ENCODE results near the gene ZNF335.

ZNF335 gene

DNA sequence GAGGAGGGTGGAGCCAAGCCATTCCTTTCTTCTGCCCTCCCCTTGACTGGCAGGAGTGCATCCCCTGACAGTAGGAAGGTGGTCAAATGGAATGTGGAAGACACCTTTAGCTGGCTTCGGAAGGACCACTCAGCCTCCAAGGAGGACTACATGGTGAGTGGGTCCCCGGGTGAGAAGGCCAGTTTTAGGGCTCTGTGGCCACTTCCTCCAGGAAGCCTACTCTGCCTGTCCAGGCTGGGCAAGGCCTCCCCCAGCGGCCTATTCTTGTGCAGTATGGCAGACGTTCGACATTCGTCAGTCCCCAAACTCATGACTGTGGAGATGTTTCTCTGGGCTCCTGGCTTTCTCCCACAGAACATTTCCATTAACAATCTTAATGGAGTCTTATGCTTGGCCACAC is 28.4 kb downstream of the ZNF335 start:
- DNase-seq (ENCODE audit: insufficient read length, low spot score) (no peak), FAIRE-seq (no peak)
- TF ChIP-seq, protein P1, sequence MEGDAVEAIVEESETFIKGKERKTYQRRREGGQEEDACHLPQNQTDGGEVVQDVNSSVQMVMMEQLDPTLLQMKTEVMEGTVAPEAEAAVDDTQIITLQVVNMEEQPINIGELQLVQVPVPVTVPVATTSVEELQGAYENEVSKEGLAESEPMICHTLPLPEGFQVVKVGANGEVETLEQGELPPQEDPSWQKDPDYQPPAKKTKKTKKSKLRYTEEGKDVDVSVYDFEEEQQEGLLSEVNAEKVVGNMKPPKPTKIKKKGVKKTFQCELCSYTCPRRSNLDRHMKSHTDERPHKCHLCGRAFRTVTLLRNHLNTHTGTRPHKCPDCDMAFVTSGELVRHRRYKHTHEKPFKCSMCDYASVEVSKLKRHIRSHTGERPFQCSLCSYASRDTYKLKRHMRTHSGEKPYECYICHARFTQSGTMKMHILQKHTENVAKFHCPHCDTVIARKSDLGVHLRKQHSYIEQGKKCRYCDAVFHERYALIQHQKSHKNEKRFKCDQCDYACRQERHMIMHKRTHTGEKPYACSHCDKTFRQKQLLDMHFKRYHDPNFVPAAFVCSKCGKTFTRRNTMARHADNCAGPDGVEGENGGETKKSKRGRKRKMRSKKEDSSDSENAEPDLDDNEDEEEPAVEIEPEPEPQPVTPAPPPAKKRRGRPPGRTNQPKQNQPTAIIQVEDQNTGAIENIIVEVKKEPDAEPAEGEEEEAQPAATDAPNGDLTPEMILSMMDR (IDR thresholded peaks at IDR 0.05; ENCODE audit: insufficient read depth, missing control alignments): no peak

DNA sequence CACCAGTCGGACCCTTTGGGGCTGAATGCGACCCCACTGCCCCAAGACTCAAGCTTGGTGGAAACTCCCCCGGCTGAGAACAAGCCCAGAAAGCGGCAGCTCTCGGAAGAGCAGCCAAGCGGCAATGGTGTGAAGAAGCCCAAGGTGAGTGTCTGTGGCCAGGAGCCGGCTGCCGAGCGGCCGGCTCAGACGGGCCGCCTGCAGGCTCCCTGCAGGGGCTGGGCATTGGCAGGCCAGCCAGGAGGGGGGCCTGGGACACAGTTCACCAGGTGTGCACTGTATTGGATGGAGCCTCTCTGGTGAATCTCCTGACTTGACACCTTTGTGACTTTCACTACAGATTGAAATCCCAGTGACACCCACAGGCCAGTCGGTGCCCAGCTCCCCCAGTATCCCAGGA is 31.5 kb downstream of the ZNF335 start:
- no peak for FAIRE-seq
- DNase-seq (ENCODE audit: insufficient read length, low spot score): no peak
- TF ChIP-seq, protein P1 (IDR thresholded peaks at IDR 0.05; ENCODE audit: insufficient read depth, missing control alignments): no peak

DNA sequence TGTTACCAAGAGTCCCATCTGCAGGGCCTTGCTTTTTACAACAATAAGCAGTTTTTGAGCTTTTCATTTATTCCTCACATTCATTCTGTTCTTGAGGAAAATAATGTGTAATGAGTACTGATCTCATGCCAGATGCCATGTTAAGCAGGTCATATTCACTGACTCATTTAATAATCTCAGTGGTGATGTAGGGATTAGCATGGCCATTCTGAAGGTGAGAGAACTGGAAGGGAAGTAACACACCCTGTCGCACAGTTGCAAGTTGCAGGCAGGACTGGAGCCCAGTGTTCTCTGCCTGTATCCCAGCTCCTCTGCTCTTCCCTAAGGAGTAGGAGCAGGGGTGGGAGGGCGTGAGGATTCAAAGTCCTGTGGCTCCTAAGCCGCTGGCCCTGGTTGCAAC is 31.9 kb downstream of the ZNF335 start:
- no peak for DNase-seq (ENCODE audit: insufficient read length, low spot score)

DNA sequence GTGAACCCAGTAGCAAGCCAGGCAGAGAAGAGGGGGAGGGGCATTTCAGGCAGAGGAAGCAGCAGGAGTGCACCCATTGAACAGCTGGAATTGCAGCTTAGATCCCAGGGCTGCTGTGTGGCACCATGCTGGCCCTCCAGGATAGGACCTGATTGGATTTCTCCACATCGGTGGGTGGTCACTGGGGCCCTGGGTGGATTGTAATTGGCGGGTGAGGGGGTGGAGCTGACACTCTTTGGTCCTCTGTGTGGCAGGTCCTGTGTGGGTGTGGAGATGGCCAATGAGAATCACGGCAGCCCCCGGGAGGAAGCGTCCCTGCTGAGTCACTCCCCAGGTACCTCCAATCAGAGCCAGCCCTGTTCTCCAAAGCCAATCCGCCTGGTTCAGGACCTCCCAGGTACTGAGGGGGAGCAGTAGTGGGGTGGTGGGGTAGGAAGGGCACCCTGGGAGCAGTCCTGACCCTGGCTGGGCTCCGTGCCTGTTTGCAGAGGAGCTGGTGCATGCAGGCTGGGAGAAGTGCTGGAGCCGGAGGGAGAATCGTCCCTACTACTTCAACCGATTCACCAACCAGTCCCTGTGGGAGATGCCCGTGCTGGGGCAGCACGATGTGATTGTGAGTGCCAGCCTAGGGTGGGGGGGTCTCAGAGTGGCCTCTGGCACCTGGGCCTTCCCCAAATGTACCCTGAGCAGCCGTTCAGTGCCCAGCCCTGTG is 33.1 kb downstream of the ZNF335 start:
- DNase-seq (ENCODE audit: insufficient read length, low spot score) (no peak), FAIRE-seq (no peak)
- TF ChIP-seq, protein P1 (IDR thresholded peaks at IDR 0.05; ENCODE audit: insufficient read depth, missing control alignments): no peak

More for the DNA sequence above, 31.9 kb downstream of the ZNF335 start:
- no peak for FAIRE-seq
- TF ChIP-seq, protein P1 (IDR thresholded peaks at IDR 0.05; ENCODE audit: insufficient read depth, missing control alignments): no peak

DNA sequence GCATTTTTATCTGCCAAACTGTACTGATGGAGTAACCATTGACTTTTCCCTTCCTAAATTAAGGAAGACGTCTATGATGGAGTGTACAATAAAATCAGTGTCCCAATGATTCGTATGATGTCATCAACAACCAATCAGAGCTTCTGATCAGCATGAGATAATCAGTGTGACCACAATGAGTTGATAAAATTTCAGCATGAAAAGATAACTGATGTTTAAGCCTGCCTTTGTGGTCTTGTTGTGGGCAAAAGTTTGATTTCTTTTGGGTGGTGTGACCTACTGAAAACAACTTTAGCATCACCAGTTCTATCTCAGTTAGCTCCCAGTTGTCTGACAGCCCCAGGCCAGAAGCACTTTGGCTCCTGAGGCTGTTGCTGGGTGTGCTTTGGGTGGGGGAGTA is 34.2 kb downstream of the ZNF335 start:
- DNase-seq (ENCODE audit: insufficient read length, low spot score): no peak
- no peak for FAIRE-seq
- TF ChIP-seq, protein P1 (IDR thresholded peaks at IDR 0.05; ENCODE audit: insufficient read depth, missing control alignments): no peak

DNA sequence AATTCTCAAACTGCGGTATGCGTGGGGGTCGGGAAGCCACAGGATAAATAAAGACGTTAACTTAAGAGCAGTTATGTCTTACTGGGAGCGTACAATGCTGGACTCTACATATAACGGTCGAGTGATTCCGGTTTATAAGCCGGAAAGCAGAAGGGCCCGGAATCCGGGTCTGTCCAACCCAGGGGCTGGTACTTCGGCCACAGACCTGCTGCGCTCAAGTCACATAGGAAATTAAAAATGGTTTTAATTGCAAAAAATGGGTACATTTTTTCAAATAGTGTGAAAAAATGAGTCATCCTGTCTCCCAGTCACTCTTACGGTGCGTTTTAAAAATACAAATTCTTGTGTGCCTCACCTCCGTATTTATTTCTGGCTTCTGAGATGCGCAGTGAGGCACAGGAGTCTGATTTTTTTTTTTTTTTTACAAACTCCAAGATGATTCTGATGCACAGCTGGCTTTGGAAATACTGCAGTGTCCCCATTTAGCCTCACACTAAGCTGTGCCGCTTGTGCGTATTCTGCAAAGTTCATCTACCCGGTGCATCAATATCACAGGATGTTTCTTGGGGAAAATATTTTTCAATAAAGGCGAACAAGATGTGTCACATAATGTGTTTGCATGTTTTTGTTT is 36.5 kb downstream of the ZNF335 start:
- DNase-seq (ENCODE audit: insufficient read length, low spot score): no peak

More for the DNA sequence above, 36.5 kb downstream of the ZNF335 start:
- TF ChIP-seq, protein P1 (IDR thresholded peaks at IDR 0.05; ENCODE audit: insufficient read depth, missing control alignments): no peak
- no peak for FAIRE-seq
